Activated T-cell treated with anti-CD3 and anti-CD28 coated beads, Interleukin-2, amount 50 U/mL, for 72 hours (primary cell): Measurements from ENCODE around the gene RYR1. TPM values are rescaled to one million over a fixed set of nuclear protein-coding genes. Genes with fewer than 3 reads are reported as not detected.
"Not testable (repeated sequence)": the region's sequence is repeated elsewhere in the genome, so short reads cannot be mapped to it uniquely, and the experiment has no call there.

Source experiments
- ATAC-seq, 2 donors: fragments of 150-1000 bp; cut with Tn5 transposase; replicated peaks in 1 of 2; 2 replicates each; pipeline ENCODE4 v1.10.0; 2021; ENCODE audit warnings: moderate library complexity in 2 of 2, mild to moderate bottlenecking in 1 of 2
- DNase-seq, 2 donors: peaks; one replicate each; pipeline ENCODE4 v3.0.0; 2021 to 2022; ENCODE audit warnings: mixed read lengths in 1 of 2
- H3K27ac Mint-ChIP-seq: one replicate; pipeline ENCODE4 v1.8.0; 2022; ENCODE audit warnings: mild to moderate bottlenecking, moderate library complexity, mixed read lengths
- H3K27me3 Mint-ChIP-seq: one replicate; pipeline ENCODE4 v1.8.0; 2022; ENCODE audit warnings: low read depth, mixed read lengths
- H3K36me3 Mint-ChIP-seq, 2 donors: one replicate each; pipeline ENCODE4 v1.8.0; 2022; ENCODE audit warnings: mixed read lengths in 2 of 2, mild to moderate bottlenecking in 1 of 2; ENCODE audit not compliant: insufficient read depth in 2 of 2
- H3K4me1 Mint-ChIP-seq: one replicate; pipeline ENCODE4 v1.8.0; 2022; ENCODE audit warnings: low read depth, mixed read lengths
- H3K4me3 Mint-ChIP-seq, 2 donors: one replicate each; pipeline ENCODE4 v1.8.0; 2022; ENCODE audit warnings: mild to moderate bottlenecking in 2 of 2, mixed read lengths in 2 of 2, moderate library complexity in 2 of 2
- H3K9me3 Mint-ChIP-seq, 2 donors: one replicate each; pipeline ENCODE4 v1.8.0; 2022; ENCODE audit warnings: mixed read lengths in 2 of 2
- total RNA-seq, 2 donors: library from RNA; stranded (reverse); gene quantifications; one replicate each; pipeline ENCODE4 v1.2.3, GENCODE V29; 2022

The RYR1 gene
- total RNA-seq, 2 donors from 2014 or later: 3.3 to 5.3 TPM

- H3K4me3 Mint-ChIP-seq: no peak overlapping the region
These were observed 108.5 kb downstream of the RYR1 start for GRCh38 chr19:38542040-38542439.

GRCh38 chr19:38543286-38543806 lies 109.9 kb downstream of the RYR1 start:
- Mint-ChIP-seq H3K27me3 (no peaks in the 10 kb centered on the region), H3K9me3 (peaks cover 2 to 3% of the 10 kb centered on the region in 2 donors), H3K4me1 (peaks cover 37% of the 10 kb centered on the region), H3K4me3 (no peak overlapping the region), H3K36me3 (peaks cover 2 to 3% of the 10 kb centered on the region in 2 donors), H3K27ac (no peak overlapping the region)
- DNase-seq (no peak), ATAC-seq (no peak)

More at GRCh38 chr19:38542040-38542439, 108.5 kb downstream of the RYR1 start:
- Mint-ChIP-seq H3K27ac (no peak overlapping the region), H3K4me1 (peaks cover 50% of the 10 kb centered on the region), H3K9me3 (peaks cover 2 to 4% of the 10 kb centered on the region in 2 donors), H3K27me3 (no peaks in the 10 kb centered on the region), H3K36me3 (peaks cover 3 to 4% of the 10 kb centered on the region in 2 donors)
- DNase-seq: no peak
- ATAC-seq: no peak

- DNase-seq (peak; percentile 29 to 40), ATAC-seq (peak; percentile 89 to 91)
- Mint-ChIP-seq H3K4me3 (peak overlapping the region; percentile 44 to 46), H3K27ac (no peak overlapping the region), H3K36me3 (peaks cover 1 to 2% of the 10 kb centered on the region in 2 donors), H3K4me1 (peaks cover 31% of the 10 kb centered on the region), H3K27me3 (no peaks in the 10 kb centered on the region), H3K9me3 (peaks cover 2 to 3% of the 10 kb centered on the region in 2 donors)
These were observed 110.5 kb downstream of the RYR1 start for GRCh38 chr19:38543807-38544568.

- Mint-ChIP-seq H3K4me3 (peak overlapping the region; percentile 44 to 46), H3K4me1 (peaks cover 23% of the 10 kb centered on the region), H3K27ac (no peak overlapping the region), H3K9me3 (peaks cover 2 to 3% of the 10 kb centered on the region in 2 donors), H3K36me3 (peaks cover 1 to 2% of the 10 kb centered on the region in 2 donors), H3K27me3 (no peaks in the 10 kb centered on the region)
- peak in 1 of 2 donors; percentile 41 for ATAC-seq
- no peak for DNase-seq
These were observed 111.3 kb downstream of the RYR1 start for GRCh38 chr19:38544569-38545315.

- Mint-ChIP-seq H3K27me3 (no peaks in the 10 kb centered on the region), H3K27ac (no peak overlapping the region), H3K4me3 (no peak overlapping the region), H3K36me3 (peaks cover 0 to 2% of the 10 kb centered on the region in 2 donors), H3K4me1 (peaks cover 19% of the 10 kb centered on the region), H3K9me3 (peaks cover 1 to 2% of the 10 kb centered on the region in 2 donors)
- DNase-seq: no peak
- ATAC-seq: no peak
These were observed 112.1 kb downstream of the RYR1 start for GRCh38 chr19:38545596-38545995.

- no peaks in the 10 kb centered on the region for H3K27me3 Mint-ChIP-seq
- H3K4me1 Mint-ChIP-seq: peaks cover 25% of the 10 kb centered on the region
- H3K36me3 Mint-ChIP-seq: no peaks in the 10 kb centered on the region
- DNase-seq: no peak
- no peaks in the 10 kb centered on the region for H3K9me3 Mint-ChIP-seq
- no peak overlapping the region for H3K27ac Mint-ChIP-seq
- ATAC-seq: no peak
- H3K4me3 Mint-ChIP-seq: no peak overlapping the region
These were observed 113.9 kb downstream of the RYR1 start for GRCh38 chr19:38547421-38547820.

- H3K4me1 Mint-ChIP-seq: peaks cover 32% of the 10 kb centered on the region
These were observed 115.6 kb downstream of the RYR1 start for GRCh38 chr19:38549061-38549460.

GRCh38 chr19:38549942-38550341 lies 116.5 kb downstream of the RYR1 start:
- H3K36me3 Mint-ChIP-seq: no peaks in the 10 kb centered on the region
- ATAC-seq (no peak), DNase-seq (no peak)
- no peak overlapping the region for H3K27ac Mint-ChIP-seq
- peaks cover 3% of the 10 kb centered on the region for H3K27me3 Mint-ChIP-seq
- no peak overlapping the region for H3K4me3 Mint-ChIP-seq
- H3K9me3 Mint-ChIP-seq: no peaks in the 10 kb centered on the region
- H3K4me1 Mint-ChIP-seq: peaks cover 28% of the 10 kb centered on the region

More at GRCh38 chr19:38549061-38549460, 115.6 kb downstream of the RYR1 start:
- ATAC-seq (no peak), DNase-seq (no peak)
- no peak overlapping the region for H3K27ac Mint-ChIP-seq
- H3K9me3 Mint-ChIP-seq: no peaks in the 10 kb centered on the region
- no peaks in the 10 kb centered on the region for H3K27me3 Mint-ChIP-seq
- H3K36me3 Mint-ChIP-seq: no peaks in the 10 kb centered on the region
- H3K4me3 Mint-ChIP-seq: no peak overlapping the region

GRCh38 chr19:38550376-38550775 lies 116.9 kb downstream of the RYR1 start:
- Mint-ChIP-seq H3K4me1 (peaks cover 31% of the 10 kb centered on the region), H3K4me3 (no peak overlapping the region), H3K36me3 (no peaks in the 10 kb centered on the region), H3K27ac (no peak overlapping the region), H3K9me3 (no peaks in the 10 kb centered on the region), H3K27me3 (peaks cover 7% of the 10 kb centered on the region)
- DNase-seq (no peak), ATAC-seq (no peak)

- peak; percentile 91 to 97 for ATAC-seq
- Mint-ChIP-seq H3K9me3 (no peaks in the 10 kb centered on the region), H3K4me1 (peaks cover 34% of the 10 kb centered on the region), H3K4me3 (peak overlapping the region; percentile 8 to 55), H3K36me3 (no peaks in the 10 kb centered on the region), H3K27me3 (peaks cover 12% of the 10 kb centered on the region), H3K27ac (peak overlapping the region; percentile 68)
- peak; percentile 71 to 76 for DNase-seq
These were observed 117.9 kb downstream of the RYR1 start for GRCh38 chr19:38551450-38551813.

GRCh38 chr19:38553239-38553638 lies 119.7 kb downstream of the RYR1 start:
- not testable (repeated sequence) for H3K27ac Mint-ChIP-seq, H3K9me3 Mint-ChIP-seq, ATAC-seq, DNase-seq, H3K36me3 Mint-ChIP-seq, H3K4me3 Mint-ChIP-seq
- Mint-ChIP-seq H3K4me1 (peaks cover 45% of the 10 kb centered on the region), H3K27me3 (peaks cover 12% of the 10 kb centered on the region)

GRCh38 chr19:38554676-38555141 lies 121.2 kb downstream of the RYR1 start:
- Mint-ChIP-seq H3K27ac (peak overlapping the region; percentile 31), H3K27me3 (peaks cover 12% of the 10 kb centered on the region), H3K36me3 (no peaks in the 10 kb centered on the region), H3K9me3 (no peaks in the 10 kb centered on the region), H3K4me3 (peak overlapping the region in 1 of 2 donors; percentile 31), H3K4me1 (peaks cover 56% of the 10 kb centered on the region)
- DNase-seq: no peak
- ATAC-seq: no peak

- H3K9me3 Mint-ChIP-seq: no peaks in the 10 kb centered on the region
- H3K4me1 Mint-ChIP-seq: peaks cover 61% of the 10 kb centered on the region
- H3K36me3 Mint-ChIP-seq: no peaks in the 10 kb centered on the region
- H3K4me3 Mint-ChIP-seq: no peak overlapping the region
- no peak for ATAC-seq
- peaks cover 12% of the 10 kb centered on the region for H3K27me3 Mint-ChIP-seq
- no peak overlapping the region for H3K27ac Mint-ChIP-seq
- DNase-seq: no peak
These were observed 121.7 kb downstream of the RYR1 start for GRCh38 chr19:38555200-38555599.
